ENCODE measurements around the gene CYBB.

GRCh38 chrX:37820646-37821045 is 40.8 kb downstream of the CYBB start:
- TF ChIP-seq CTCF (IDR thresholded peaks at IDR 0.05) (no peak), POLR2A (IDR thresholded peaks at IDR 0.05) (no peak)

Measured in testis (tissue), 2 donors.